CD4-positive, alpha-beta T cell treated with Interferon gamma for 1 hour (primary cell): ENCODE results near the gene PRRC2B.
A peak's percentile ranks its signal among the peaks of the same experiment; 100 is the strongest.

Experiments used
- DNase-seq: peaks from one replicate; pipeline ENCODE4 v3.0.0-alpha.2; 2020

The PRRC2B gene

DNA sequence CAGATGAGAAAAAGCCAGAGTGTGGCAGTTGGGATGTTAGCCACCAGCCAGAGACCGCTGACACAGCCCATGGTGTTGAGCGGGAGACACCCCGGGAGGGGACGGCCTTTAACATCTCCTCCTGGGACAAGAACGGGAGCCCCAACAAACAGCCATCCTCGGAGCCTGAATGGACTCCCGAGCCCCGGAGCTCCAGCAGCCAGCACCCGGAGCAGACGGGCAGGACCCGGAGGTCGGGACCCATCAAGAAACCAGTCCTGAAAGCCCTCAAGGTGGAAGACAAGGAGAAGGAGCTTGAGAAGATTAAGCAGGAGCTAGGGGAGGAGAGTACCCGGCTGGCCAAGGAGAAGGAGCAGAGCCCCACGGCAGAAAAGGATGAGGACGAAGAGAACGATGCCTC lies 80.8 kb downstream of the PRRC2B start:
- no peak for DNase-seq

DNA sequence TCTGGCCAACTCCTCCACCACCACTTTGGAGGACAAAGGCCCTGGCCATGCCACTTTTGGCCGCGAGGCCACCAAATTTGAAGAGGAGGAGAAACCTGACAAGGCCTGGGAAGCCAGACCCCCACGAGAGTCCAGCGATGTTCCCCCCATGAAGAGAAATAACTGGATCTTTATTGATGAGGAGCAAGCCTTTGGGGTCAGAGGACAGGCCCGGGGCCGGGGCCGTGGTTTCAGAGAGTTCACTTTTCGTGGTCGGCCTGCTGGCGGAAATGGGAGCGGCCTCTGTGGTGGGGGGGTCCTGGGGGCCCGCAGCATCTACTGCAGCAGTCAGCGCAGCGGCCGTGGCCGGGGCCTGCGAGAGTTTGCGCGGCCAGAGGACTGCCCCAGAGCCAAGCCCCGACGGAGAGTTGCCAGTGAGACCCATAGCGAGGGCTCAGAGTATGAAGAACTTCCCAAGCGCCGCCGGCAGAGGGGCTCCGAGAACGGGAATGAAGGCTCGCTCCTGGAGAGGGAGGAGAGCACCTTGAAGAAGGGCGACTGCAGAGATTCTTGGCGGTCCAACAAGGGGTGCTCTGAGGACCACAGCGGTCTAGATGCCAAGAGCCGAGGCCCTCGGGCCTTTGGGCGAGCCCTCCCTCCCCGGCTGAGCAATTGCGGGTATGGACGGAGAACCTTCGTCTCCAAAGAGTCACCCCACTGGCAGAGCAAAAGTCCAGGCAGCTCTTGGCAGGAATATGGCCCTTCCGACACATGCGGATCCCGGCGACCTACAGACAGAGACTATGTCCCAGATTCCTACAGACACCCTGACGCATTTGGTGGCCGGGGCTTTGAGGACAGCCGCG lies 81.4 kb downstream of the PRRC2B start:
- DNase-seq: no peak

DNA sequence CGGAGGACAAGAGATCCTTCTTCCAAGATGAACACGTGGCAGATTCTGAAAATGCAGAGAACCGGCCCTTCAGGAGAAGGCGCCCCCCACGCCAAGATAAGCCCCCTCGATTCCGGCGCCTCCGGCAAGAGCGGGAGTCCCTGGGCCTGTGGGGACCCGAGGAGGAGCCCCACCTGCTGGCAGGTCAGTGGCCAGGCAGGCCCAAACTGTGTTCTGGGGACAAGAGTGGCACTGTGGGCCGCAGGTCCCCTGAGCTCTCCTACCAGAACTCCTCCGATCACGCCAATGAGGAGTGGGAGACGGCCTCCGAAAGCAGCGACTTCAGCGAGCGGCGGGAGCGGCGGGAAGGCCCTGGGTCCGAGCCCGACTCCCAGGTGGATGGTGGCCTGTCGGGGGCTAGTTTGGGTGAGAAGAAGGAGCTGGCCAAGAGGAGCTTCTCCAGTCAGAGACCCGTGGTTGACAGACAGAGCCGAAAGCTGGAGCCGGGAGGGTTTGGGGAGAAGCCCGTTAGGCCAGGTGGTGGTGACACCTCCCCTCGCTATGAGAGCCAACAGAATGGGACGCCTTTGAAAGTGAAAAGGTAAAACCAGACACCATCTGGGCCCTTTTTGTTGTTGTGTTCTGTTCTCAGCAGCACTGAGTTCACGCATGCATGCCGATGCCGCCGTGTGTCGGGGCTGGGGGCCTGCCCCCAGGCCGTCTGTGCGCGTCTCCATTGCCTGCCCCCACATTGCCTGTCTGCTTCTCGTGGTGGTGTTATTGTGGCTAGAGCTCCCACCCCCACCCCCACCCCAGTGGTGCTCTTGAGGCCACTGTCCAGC lies 82.3 kb downstream of the PRRC2B start:
- DNase-seq: no peak

DNA sequence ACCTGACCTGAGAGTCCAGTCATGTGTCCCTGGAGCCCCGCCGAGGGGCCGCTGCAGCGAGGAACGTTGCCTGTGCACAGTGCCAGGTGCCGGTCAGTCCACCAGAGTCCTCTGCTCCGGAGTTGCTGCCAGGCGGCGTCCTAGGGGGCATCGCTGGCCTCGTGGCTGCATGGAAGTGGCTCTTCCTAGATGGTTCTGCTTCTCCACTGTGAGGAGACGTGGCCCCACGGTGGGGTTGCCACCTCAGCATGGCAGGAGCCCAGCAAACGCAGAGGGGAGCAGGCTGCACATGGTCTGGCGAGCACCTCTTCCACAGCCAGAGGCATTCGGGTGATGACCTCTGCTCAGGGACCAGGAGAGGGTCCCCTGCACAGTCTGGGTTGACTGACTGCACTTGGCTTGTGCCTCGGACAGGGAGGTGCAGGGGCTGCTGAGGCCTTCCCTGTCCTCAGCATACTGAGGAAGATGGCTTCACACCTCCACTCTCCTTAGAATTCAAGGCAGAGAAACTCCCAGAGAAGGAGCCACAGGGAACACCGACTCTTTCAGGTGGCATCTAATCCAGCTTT lies 83.0 kb downstream of the PRRC2B start:
- DNase-seq: no peak

DNA sequence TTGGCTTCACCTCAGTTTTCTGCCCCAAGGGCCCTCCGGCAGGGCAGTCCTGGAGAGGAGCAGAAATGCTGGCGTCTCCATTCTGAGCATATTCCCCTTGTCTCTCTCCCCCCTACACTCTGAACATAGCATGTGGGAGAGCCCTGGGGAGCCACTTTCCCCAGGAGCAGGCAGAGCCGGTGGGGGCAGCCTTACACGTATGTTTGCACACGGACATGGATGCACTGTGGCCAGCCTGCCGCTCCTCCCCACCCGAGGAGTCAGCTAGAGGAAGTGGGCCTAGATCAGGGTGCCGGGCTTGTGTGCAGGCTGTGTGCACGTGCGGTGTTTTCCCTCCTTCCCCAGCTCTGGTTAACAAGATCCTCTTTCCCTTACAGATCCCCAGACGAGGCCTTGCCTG lies 83.5 kb downstream of the PRRC2B start:
- no peak for DNase-seq

DNA sequence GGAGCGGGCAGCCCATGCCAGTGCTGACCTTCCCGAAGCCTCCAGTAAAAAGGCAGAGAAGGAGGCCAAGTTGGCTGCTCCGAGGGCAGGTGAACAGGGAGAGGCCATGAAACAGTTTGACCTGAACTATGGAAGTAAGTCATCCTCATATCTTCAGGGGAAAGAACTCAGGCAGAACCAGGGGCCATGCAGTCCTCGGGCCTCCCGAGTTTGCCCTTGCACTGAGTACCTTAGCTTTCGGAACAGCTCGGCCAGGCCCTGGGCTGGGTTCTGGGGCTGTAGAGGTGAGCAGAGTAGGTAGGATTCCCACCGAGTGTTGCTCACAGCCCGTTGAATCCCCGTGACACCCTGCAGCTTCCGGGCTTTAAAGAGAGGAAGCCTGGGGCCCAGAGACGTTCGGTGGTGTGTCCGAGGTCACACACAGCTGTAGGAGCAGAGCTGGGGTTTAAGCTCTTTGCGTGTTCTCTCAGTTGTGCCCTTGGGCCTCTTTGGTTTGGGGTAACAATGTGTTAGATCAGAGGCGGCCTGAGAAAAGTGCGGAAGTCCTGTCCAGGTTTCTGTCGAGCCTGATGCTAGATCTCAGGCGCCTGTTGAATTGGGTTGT lies 84.0 kb downstream of the PRRC2B start:
- DNase-seq: no peak

DNA sequence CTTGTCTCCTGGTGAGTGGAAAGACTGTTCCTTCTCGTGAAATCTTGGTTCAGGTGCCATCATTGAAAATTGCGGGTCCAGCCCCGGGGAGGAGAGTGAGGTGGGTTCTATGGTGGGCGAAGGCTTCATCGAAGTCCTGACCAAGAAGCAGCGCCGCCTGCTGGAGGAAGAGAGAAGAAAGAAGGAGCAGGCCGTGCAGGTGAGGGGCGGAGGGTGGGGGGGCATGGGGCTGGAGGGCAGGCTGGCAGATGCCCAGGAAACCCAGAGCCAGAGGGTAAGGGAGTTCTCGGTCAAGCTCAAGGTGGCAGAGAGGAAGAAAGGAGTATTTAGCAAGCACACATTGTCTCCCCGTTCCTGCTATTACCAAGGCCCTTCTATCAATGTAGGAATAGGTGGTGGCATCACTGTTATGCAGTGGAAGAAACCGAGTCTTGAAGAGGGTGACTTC lies 84.6 kb downstream of the PRRC2B start:
- peak; percentile 37 for DNase-seq

DNA sequence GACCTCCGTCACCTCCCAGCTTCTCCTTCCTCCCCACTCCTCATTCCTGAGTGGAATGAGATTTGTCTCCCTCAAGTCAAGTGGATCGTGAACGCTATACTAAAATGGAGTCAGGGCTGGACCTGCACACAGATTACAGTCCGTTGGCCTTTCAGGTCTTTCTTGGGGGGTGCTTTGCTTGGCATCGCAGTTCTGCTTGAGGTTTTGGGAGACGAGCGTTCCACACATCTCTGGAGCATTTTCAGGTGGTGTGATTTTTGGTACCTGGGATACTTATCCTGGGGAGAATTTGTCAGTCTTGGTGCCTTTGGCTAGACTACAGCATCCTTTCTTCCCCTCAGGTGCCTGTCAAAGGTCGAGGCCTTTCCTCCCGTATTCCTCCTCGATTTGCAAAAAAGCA lies 85.0 kb downstream of the PRRC2B start:
- DNase-seq: no peak

DNA sequence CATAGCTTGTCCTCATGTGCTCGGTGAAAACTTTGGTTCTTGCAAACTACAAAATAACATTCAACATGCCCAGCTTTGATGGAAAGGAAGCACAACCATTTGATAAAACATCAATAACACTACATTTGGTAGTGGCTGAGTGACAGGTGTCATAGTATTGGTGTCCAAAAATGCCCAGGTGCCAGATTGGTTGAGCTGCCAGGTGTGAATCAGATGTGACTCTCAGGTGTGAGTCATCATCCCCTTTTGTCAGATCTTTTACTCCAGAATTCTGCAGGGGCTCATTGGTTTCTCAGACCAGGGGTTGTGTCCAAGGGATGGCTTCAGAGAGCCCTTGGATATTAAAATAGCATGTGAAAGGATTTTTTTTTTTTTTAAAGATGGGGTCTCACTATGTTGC lies 86.4 kb downstream of the PRRC2B start:
- DNase-seq: no peak

DNA sequence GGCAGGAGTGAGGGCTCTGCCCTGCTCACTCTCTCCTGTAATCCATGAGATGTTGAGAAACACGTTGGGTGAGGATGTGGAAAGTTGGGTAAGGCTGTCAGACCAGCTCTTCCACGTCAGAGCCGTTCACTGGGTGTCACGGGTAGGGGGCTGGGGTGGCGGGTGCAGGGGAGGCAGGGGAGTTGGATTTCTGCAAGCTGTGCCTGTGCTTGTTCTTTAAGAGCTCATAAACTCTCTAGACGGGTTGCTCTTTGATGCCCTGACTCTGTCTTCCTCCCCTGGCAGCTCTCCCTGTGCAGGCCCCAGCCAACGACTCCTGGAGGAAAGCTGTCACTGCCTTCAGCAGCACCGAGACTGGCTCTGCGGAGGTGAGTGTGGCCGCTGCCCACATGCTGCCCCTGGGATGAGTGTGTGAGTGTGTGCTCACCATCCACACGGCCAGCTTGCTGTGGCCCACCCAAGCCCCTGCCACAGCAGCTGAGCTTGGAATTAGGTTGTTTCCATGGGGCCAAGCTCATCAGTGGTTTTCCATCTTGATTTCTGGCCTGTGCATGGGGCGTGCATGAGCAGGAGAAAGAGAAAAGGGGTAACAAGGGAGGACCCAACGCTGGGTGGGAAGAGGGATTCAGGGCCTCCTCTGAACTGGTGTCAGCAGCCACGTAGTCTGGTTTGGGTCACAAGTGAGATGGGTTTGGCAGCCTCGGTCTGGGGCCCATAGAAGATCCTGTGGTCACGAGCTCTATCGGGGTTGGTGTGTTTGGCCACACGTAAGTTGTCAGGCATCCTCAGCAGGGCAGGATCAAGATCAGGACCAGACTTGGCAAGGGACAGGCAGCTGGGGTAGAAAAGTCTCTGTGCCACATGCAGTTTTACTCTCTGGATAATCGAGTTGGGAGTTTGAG lies 87.8 kb downstream of the PRRC2B start:
- no peak for DNase-seq

DNA sequence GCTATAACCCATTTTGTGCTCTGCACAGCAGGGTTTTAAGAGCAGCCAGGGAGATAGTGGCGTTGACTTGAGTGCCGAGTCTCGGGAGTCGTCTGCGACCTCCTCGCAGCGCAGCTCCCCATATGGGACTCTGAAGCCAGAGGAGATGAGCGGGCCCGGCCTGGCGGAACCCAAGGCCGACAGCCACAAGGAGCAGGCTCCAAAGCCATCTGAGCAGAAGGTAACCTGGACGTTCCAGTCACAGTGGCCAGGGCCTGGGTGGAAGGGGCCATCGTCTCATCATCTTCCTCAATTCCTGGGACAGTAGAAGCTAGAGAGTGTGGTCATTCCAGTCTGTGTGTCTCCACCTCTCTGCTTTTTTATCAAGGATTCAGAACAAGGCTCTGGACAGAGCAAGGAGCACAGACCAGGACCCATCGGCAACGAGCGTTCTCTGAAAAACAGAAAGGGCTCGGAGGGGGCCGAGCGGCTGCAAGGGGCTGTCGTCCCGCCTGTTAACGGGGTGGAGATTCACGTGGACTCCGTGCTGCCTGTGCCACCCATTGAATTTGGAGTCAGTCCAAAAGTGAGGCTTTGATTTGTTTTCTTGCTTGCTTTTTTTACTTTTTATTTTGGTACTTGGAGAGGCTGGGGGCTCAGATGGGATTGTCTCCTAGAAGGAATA lies 88.6 kb downstream of the PRRC2B start:
- no peak for DNase-seq

DNA sequence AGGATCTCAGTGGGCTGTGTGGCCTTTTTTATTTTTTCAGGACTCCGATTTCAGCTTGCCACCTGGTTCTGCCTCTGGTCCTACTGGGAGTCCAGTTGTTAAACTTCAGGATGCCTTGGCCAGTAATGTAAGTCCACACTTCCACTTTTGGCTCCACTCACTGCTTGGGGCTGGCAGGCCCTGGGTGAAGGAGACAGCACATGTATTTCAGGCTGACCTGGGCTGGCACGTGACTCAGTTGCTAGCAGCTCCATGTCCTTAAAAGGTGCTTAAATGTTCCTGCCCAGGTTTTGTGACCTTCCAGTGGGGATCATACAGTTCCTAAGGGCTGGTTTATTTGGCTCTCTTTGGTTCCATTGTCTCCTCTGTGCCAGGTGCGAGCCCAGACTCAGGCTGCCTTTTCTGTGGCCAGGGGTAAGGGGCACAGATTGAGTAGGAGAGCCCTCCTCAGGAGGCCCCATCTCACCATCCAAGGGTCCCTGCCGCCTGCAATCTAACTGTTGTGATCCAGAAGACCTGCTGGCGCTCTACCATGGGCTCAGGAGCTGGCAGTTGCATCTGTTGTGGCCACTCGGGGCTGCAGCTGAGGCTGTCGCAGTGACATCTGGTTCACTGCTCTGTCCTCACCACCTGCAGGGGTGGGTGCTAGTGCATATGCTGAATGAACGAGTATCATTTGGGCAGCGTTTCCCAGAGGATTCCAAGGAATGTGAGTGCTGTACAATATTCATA lies 89.6 kb downstream of the PRRC2B start:
- no peak for DNase-seq

DNA sequence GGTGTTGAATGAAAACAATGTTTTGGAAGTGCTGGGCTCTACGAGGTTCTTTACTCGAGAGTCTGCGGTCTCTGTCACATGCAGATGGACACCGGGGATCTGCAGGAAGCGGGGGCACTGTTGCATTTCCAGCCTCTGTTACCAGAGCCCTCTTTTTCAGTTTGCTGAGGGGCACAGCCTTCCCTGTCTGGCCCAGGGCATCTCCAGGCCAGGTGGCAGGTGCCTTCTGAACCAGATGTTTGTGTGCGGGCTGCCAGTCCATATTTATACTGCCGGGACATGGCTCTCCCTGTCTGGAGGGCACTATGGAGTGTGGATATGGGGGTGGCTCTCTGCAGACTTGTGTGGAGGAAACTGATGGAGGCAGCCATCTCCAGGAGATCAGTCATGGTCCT lies 90.2 kb downstream of the PRRC2B start:
- no peak for DNase-seq

DNA sequence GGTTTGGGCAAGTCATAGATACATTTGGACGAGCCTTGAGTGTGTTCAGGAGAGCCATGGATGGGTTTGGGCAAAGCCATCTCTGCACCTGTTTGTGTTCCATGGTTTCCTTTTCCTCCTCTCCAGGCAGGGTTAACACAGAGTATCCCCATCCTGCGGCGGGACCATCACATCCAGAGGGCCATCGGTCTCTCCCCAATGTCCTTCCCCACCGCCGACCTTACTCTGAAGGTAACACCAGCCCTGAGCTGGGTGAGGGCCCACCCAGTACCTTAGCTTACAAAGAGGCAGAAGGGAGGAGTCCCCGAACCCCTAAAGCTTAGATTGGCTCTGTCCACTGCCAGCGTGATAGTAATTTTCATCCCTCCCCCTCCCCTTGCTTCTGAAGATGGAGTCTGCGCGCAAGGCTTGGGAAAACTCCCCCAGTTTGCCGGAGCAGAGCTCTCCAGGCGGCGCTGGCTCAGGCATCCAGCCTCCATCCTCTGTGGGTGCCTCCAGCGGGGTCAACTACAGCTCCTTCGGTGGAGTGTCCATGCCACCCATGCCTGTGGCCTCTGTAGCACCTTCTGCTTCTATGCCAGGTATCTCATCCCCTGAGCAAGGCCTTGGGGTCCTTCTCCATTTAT lies 90.8 kb downstream of the PRRC2B start:
- DNase-seq: no peak

DNA sequence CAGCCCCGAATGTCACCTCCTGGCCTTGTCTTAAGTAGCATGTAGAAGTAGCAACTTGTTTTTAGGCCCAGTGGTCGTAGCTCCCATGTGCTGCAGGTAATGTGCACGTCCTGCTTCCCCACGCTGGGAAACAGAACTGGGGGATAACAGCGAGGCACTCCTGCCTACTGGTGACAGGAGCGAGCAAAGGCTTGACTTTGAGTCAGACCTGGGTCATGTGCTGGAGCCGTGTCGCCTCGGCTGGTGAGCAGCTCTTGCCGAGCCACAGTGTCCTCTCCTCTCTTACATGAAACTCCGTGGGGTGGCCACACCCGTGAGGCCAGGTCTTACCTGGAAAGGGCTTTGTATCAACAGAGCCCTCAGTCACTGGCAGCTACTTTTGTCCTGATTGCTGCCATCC lies 91.3 kb downstream of the PRRC2B start:
- DNase-seq: no peak

DNA sequence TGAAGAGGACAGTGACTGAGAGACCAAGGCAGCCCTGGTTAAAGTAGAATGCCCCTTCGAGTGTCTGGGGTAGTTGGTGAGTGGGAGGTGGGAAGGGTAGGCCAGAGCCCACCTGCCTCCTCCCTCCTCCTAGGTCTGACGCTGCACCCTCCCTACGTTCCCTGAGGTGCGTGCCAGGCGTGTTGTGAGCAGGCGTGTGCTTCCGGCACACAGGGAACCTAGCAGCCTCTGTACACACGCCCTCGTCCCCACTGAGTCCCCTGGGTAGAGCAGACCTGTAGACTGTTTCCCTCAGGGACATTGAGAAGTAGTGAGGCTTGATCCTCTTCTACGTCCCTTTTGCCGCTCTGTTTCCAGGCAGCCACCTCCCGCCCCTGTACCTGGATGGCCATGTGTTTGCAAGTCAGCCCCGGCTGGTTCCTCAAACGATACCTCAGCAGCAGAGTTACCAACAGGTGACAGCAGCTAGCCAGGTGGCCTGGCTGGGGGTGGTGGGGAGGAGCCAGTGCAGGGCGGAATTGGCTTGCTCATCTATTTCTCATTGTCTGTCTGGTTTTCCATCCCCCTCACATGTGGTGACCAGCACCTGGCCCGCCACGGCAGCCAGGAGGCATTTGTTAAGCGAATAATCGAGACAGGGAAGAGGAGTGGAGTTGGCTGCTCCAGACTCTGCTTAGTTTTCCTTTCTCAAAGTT lies 92.0 kb downstream of the PRRC2B start:
- DNase-seq: no peak

DNA sequence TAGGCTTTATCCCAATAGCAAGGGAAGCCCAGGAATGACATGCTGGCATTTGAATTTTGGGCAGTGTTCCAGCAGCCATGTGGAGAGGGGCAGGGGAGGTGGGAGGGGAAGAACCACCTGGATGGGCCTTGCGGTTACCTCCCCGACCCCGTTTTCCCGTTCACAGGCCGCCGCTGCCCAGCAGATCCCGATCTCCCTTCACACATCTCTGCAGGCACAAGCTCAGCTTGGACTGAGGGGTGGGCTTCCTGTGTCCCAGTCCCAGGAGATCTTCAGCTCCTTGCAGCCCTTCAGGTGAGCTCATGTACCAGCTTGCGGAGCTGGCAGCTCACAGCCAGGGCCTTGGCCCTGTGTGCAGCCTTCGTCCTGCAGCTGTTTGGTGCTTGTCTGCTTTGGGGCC lies 93.1 kb downstream of the PRRC2B start:
- no peak for DNase-seq

DNA sequence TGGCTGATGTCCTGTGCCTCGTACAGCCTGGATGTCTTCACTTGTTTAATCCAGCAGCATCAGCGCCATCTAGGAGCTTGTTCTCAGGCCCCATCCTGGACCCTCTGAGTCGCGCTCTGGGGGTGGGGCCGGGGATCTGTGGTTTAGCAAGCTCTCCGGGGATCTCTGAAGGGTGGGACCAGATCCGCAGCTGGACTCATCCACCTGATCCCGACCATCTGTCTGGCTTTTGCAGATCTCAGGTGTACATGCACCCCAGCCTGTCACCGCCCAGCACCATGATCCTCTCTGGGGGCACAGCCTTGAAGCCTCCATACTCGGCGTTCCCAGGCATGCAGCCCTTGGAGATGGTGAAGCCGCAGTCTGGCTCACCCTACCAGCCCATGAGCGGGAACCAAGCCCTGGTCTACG lies 93.7 kb downstream of the PRRC2B start:
- DNase-seq: no peak

DNA sequence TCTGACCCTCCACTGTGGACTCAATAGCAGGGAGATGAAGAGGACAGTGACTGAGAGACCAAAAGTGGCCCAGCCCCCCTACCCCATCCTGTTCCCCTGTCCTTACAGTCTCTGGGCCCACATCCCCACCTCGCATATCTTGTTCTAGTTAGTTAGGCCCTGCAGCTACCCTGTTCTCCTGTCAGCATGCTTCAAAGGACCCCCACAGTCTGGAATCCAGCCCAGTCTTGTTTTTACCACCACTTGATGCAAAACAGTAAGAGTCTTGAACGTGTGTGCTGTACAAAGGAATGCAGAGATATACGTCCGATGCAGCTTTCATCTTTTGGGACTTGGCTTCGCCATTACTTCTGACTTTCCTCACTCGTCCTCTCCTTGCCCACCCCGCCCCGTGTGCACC lies 96.6 kb downstream of the PRRC2B start:
- DNase-seq: no peak
